Measurements from ENCODE around the gene PCDHGB1. TPM values are rescaled to one million over a fixed set of nuclear protein-coding genes. Genes with fewer than 3 reads are reported as not detected.

Gene PCDHGB1
- polyA plus RNA-seq, 1 donor from 2014 or later = 0.46 TPM

DNA sequence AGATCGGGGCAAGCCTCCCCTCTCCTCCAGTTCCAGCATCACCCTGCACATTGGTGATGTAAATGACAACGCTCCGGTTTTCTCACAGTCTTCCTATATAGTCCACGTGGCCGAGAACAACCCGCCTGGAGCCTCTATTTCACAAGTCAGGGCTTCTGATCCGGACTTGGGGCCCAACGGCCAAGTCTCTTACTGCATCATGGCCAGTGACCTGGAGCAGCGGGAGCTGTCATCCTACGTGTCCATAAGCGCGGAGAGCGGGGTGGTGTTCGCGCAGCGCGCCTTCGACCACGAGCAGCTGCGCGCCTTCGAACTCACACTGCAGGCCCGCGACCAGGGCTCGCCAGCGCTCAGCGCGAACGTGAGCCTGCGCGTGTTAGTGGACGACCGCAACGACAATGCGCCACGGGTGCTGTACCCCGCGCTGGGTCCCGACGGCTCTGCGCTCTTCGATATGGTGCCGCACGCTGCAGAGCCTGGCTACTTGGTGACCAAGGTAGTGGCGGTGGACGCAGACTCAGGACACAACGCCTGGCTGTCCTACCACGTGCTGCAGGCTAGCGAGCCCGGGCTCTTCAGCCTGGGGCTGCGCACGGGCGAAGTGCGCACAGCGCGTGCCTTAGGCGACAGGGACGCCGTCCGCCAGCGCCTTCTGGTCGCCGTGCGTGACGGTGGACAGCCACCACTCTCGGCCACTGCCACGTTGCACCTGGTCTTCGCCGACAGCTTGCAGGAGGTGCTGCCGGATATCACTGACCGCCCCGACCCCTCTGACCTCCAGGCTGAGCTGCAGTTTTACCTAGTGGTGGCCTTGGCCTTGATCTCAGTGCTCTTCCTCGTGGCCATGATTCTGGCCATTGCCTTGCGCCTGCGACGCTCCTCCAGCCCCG lies 39.5 kb downstream of the PCDHGB1 start:
- no peaks in the 10 kb centered on the region for H3K9me2 ChIP-seq (ENCODE audit: insufficient read depth, low read length)
- H3K36me3 ChIP-seq (ENCODE audit: insufficient read depth, low read length) = no peaks in the 10 kb centered on the region
- no peak overlapping the region for H2AFZ ChIP-seq (ENCODE audit: low read depth, low read length)
- peak overlapping the region; percentile 53 for H3K4me3 ChIP-seq (ENCODE audit: low read length)
- TF ChIP-seq MXI1 (conservative IDR thresholded peaks at IDR 0.05; ENCODE audit: poor library complexity, severe bottlenecking) (no peak), POLR2AphosphoS5 (IDR thresholded peaks at IDR 0.05) (no peak), TAF1 (IDR thresholded peaks at IDR 0.05; ENCODE audit: low read depth) (no peak), RAD21 (conservative IDR thresholded peaks at IDR 0.05) (no peak)
- TF ChIP-seq, protein P1, sequence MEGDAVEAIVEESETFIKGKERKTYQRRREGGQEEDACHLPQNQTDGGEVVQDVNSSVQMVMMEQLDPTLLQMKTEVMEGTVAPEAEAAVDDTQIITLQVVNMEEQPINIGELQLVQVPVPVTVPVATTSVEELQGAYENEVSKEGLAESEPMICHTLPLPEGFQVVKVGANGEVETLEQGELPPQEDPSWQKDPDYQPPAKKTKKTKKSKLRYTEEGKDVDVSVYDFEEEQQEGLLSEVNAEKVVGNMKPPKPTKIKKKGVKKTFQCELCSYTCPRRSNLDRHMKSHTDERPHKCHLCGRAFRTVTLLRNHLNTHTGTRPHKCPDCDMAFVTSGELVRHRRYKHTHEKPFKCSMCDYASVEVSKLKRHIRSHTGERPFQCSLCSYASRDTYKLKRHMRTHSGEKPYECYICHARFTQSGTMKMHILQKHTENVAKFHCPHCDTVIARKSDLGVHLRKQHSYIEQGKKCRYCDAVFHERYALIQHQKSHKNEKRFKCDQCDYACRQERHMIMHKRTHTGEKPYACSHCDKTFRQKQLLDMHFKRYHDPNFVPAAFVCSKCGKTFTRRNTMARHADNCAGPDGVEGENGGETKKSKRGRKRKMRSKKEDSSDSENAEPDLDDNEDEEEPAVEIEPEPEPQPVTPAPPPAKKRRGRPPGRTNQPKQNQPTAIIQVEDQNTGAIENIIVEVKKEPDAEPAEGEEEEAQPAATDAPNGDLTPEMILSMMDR (IDR thresholded peaks at IDR 0.05; ENCODE audit: poor library complexity, severe bottlenecking) = no peak
- no peaks in the 10 kb centered on the region for H4K20me1 ChIP-seq (ENCODE audit: insufficient read depth)
- no peaks in the 10 kb centered on the region for H3K27me3 ChIP-seq (ENCODE audit: insufficient read depth, low read depth, low read length)
- peaks cover 43% of the 10 kb centered on the region for H3K9me3 ChIP-seq (ENCODE audit: low read length)
- H3F3A ChIP-seq (ENCODE audit: insufficient read depth, low read length, poor library complexity, severe bottlenecking) = no peaks in the 10 kb centered on the region
- no peak overlapping the region for H3K4me2 ChIP-seq (ENCODE audit: low read length)
- H3K79me2 ChIP-seq (replicated peaks; ENCODE audit: insufficient read depth, low read length) = no peaks in the 10 kb centered on the region
- no peak overlapping the region for H3K9ac ChIP-seq (ENCODE audit: low read length)
- no peak overlapping the region for H3K27ac ChIP-seq (ENCODE audit: low read length)

DNA sequence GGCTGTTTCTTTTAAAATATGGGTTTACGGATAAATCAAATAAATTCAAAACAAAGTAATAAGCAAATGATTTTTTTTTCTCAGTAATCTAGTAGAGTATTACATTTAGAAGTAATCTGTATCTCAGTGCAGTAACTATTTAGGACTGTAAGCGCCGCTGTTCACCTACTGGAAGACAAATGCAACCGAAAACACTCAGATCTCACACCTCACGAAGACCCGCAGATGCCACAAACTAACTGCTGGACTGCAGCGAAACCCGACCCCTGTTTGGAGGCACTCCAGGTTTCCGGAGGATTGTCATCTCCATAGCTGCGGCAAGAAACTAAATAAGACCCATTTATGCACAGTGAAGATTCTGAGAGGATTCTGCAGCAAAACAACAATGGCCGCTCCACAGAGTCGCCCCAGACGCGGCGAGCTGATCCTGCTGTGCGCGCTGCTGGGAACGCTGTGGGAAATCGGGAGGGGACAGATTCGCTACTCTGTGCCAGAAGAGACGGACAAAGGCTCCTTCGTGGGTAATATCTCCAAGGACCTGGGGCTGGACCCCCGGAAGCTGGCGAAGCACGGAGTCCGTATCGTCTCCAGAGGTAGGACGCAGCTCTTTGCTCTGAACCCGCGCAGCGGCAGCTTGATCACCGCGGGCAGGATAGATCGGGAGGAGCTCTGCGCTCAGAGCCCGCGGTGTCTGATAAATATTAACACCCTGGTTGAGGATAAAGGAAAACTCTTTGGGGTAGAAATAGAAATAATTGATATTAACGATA lies 42.7 kb downstream of the PCDHGB1 start, which contains the start of gene PCDHGA8:
Gene PCDHGA8 (plus strand): TSS at position 205 of the 770 bp plus-strand sequence. CDS start 181 bp downstream, at position 386.
- TF ChIP-seq, protein P2, sequence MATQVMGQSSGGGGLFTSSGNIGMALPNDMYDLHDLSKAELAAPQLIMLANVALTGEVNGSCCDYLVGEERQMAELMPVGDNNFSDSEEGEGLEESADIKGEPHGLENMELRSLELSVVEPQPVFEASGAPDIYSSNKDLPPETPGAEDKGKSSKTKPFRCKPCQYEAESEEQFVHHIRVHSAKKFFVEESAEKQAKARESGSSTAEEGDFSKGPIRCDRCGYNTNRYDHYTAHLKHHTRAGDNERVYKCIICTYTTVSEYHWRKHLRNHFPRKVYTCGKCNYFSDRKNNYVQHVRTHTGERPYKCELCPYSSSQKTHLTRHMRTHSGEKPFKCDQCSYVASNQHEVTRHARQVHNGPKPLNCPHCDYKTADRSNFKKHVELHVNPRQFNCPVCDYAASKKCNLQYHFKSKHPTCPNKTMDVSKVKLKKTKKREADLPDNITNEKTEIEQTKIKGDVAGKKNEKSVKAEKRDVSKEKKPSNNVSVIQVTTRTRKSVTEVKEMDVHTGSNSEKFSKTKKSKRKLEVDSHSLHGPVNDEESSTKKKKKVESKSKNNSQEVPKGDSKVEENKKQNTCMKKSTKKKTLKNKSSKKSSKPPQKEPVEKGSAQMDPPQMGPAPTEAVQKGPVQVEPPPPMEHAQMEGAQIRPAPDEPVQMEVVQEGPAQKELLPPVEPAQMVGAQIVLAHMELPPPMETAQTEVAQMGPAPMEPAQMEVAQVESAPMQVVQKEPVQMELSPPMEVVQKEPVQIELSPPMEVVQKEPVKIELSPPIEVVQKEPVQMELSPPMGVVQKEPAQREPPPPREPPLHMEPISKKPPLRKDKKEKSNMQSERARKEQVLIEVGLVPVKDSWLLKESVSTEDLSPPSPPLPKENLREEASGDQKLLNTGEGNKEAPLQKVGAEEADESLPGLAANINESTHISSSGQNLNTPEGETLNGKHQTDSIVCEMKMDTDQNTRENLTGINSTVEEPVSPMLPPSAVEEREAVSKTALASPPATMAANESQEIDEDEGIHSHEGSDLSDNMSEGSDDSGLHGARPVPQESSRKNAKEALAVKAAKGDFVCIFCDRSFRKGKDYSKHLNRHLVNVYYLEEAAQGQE (IDR thresholded peaks at IDR 0.05; ENCODE audit: borderline replicate concordance) = no peak
- TF ChIP-seq, protein P1 (IDR thresholded peaks at IDR 0.05; ENCODE audit: poor library complexity, severe bottlenecking) = no peak
- no peak for TF ChIP-seq MXI1 (conservative IDR thresholded peaks at IDR 0.05; ENCODE audit: poor library complexity, severe bottlenecking)
- no peak for TF ChIP-seq TAF1 (IDR thresholded peaks at IDR 0.05; ENCODE audit: low read depth)
- no peak for TF ChIP-seq SMC3 (conservative IDR thresholded peaks at IDR 0.05; ENCODE audit: poor library complexity)
- TF ChIP-seq EP300 (conservative IDR thresholded peaks at IDR 0.05; ENCODE audit: poor library complexity, severe bottlenecking) = no peak
- TF ChIP-seq EZH2 (IDR thresholded peaks at IDR 0.05; ENCODE audit: borderline replicate concordance, insufficient read depth, low read length, poor library complexity, severe bottlenecking) = no peak
- TF ChIP-seq RAD21 (conservative IDR thresholded peaks at IDR 0.05) = no peak
- TF ChIP-seq POLR2AphosphoS5 (IDR thresholded peaks at IDR 0.05) = no peak
- no peaks in the 10 kb centered on the region for H3K9me2 ChIP-seq (ENCODE audit: insufficient read depth, low read length)
- H3K36me3 ChIP-seq (ENCODE audit: insufficient read depth, low read length) = no peaks in the 10 kb centered on the region
- H3F3A ChIP-seq (ENCODE audit: insufficient read depth, low read length, poor library complexity, severe bottlenecking) = no peaks in the 10 kb centered on the region
- H3K9ac ChIP-seq (ENCODE audit: low read length) = no peak within 1 kb of the TSS
- H4K20me1 ChIP-seq (ENCODE audit: insufficient read depth) = no peaks in the 10 kb centered on the region
- H3K4me3 ChIP-seq (ENCODE audit: low read length) = peak within 1 kb of the TSS; percentile 53
- H3K79me2 ChIP-seq (replicated peaks; ENCODE audit: insufficient read depth, low read length) = no peaks in the 10 kb centered on the region
- no peak within 1 kb of the TSS for H2AFZ ChIP-seq (ENCODE audit: low read depth, low read length)
- H3K9me3 ChIP-seq (ENCODE audit: low read length) = peaks cover 49% of the 10 kb centered on the region
- no peaks in the 10 kb centered on the region for H3K27me3 ChIP-seq (ENCODE audit: insufficient read depth, low read depth, low read length)
- H3K27ac ChIP-seq (ENCODE audit: low read length) = no peak within 1 kb of the TSS
- H3K4me2 ChIP-seq (ENCODE audit: low read length) = no peak within 1 kb of the TSS

Measured in neural cell (in vitro differentiated cells).